Large intestine (tissue), 3 donors: ENCODE data around the gene XRCC1. TPM values are rescaled to one million over a fixed set of nuclear protein-coding genes. Genes with fewer than 3 reads are reported as not detected.
"Not testable (repeated sequence)": the region's sequence is repeated elsewhere in the genome, so short reads cannot be mapped to it uniquely, and the experiment has no call there.

Source experiments
- DNase-seq, 2 donors: peaks; one replicate each; pipeline versions ENCODE4 v3.0.0 to v3.0.0-alpha.2; 2013
- H3K27ac ChIP-seq: one replicate; pipeline ENCODE4 v1.5.1; 2013; ENCODE audit warnings: low read length
- H3K27me3 ChIP-seq: 2 replicates; pipeline ENCODE4 v1.6.1; 2013; ENCODE audit warnings: low read length; ENCODE audit not compliant: control insufficient read depth, insufficient read depth
- H3K36me3 ChIP-seq: 2 replicates; pipeline ENCODE4 v1.6.1; 2013; ENCODE audit warnings: low read length; ENCODE audit not compliant: control insufficient read depth, insufficient read depth
- H3K4me1 ChIP-seq: one replicate; pipeline ENCODE4 v1.6.1; 2013; ENCODE audit warnings: low read length; ENCODE audit not compliant: control insufficient read depth, insufficient read depth
- H3K4me3 ChIP-seq: one replicate; pipeline ENCODE4 v1.5.1; 2013; ENCODE audit warnings: low read length
- H3K9me3 ChIP-seq: one replicate; pipeline ENCODE4 v1.6.1; 2013; ENCODE audit warnings: mild to moderate bottlenecking, low read depth, low read length, moderate library complexity; ENCODE audit not compliant: control insufficient read depth
- WGBS: methylation state at CpG from one replicate; pipeline ENCODE4 v1.1.5; 2013; ENCODE audit warnings: low lambda C conversion rate; ENCODE audit not compliant: insufficient coverage; 5-methylcytosine and 5-hydroxymethylcytosine counted together
- polyA plus RNA-seq: library from polyadenylated mRNA; unstranded; fragments of 120-200 nt; gene quantifications from one replicate; pipeline ENCODE4 v1.2.1, GENCODE V29; 2013

The XRCC1 gene
- polyA plus RNA-seq, 1 donor, result 47.4 TPM

DNA sequence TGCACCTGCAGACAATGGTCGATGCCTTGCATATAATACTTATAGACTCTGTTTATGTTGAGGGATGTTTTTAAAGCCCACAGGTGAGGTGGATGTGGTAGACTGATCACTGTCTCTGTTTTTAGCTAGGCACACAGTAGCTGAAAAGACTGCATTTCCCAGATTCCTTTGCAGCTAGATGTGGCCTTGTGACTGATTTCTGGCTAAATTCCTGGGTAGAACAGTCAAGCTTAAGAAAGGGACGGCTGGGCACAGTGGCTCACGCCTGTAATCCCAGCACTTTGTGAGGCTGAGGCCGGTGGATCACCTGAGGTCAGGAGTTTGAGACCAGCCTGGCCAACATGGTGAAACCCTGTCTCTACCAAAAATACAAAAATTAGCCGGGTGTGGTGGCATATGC is 25.0 kb upstream of the XRCC1 start:
- not testable (repeated sequence) for H3K27me3 ChIP-seq, H3K27ac ChIP-seq, DNase-seq, H3K9me3 ChIP-seq, H3K4me3 ChIP-seq
- WGBS, result no CpG with 5 or more reads among the region's 5 CpGs
- H3K4me1 ChIP-seq, result peaks cover 11% of the 10 kb centered on the region
- peaks cover 19% of the 10 kb centered on the region for H3K36me3 ChIP-seq

DNA sequence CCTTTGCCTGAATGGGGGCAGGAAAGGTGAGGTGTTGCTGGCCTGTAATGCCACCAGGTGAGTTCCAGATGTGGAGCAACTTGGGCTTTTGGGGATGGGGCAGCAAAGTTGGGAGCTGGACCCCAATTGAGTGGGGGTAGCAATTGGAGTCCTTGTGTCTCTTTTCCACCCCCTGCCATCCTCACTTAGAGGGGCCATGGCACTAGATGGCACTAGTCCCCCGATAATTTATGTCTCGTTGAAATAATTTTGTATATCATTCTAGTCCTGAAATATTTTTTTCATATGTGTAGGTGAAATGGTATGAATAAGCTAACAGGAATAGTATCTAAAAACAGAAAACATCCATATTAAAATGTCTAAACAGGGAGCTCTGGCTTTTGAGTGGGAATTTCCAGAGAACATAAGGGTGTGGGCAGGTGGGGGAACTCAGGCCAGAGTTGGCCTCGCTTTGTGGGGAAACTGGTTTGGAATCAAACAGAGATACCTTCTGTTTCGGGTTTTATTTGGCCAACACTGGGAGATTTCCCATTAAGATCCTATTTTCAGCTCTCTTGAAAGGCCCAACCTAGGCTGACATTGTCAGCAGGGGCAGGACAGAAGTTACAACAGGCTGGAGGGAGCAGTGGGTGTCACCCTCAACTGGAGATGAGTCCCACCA is 24.4 kb upstream of the XRCC1 start:
- Histone ChIP-seq H3K27ac (no peak overlapping the region), H3K36me3 (peaks cover 19% of the 10 kb centered on the region), H3K27me3 (no peaks in the 10 kb centered on the region), H3K4me3 (no peak overlapping the region), H3K4me1 (peaks cover 11% of the 10 kb centered on the region), H3K9me3 (no peaks in the 10 kb centered on the region)
- no peak for DNase-seq
- WGBS, result 85% methylated on average over 2 of the region's 4 CpGs

DNA sequence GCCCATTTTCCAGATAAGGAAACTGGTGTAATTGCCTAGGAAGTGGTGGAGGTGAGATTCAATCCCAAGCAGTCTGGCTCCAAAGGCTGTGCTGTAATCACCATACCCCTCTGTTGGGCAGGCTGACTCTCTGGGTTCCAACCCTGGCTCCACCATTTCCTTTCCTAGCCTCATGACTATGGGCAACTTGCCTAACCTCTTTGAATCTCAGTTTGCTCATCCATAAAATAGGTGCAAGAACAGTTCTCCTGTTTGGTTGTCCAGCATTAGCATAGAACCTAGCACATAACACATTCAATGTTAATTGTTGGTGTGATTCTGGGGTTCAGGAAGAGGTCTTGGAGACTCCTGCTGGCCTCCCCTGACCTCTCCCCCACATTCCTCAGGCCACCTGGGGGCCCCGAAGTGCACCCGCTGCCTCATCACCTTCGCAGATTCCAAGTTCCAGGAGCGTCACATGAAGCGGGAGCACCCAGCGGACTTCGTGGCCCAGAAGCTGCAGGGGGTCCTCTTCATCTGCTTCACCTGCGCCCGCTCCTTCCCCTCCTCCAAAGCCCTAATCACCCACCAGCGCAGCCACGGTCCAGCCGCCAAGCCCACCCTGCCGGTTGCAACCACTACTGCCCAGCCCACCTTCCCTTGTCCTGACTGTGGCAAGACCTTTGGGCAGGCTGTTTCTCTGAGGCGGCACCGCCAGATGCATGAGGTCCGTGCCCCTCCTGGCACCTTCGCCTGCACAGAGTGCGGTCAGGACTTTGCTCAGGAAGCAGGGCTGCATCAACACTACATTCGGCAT is 23.3 kb upstream of the XRCC1 start:
- H3K4me1 ChIP-seq, result peaks cover 22% of the 10 kb centered on the region
- peaks cover 26% of the 10 kb centered on the region for H3K36me3 ChIP-seq
- no peak overlapping the region for H3K4me3 ChIP-seq
- no peaks in the 10 kb centered on the region for H3K9me3 ChIP-seq
- DNase-seq, result no peak
- no peaks in the 10 kb centered on the region for H3K27me3 ChIP-seq
- whole genome bisulfite sequencing, result no CpG with 5 or more reads among the region's 19 CpGs
- no peak overlapping the region for H3K27ac ChIP-seq

DNA sequence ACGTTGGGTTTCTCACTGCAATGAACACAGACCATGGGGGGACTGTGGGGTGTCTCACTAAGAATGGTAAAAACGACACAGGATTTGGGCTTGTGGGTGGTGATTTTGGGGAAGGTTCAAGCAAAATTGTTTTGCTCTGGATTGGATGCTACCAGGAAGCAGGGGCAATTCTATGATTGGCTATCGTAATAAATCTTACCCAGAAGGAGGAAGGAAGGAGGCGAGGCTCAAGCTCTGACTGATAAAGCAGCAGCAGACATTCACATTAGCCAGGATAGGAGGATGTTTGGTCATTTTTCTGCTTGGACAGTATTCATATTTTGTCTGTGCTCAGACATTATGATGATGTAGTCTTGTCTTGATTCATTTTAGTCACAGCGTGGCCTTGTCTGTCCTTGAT is 22.5 kb upstream of the XRCC1 start:
- 100% methylated on average over 1 of the region's 5 CpGs for WGBS
- peaks cover 2% of the 10 kb centered on the region for H3K9me3 ChIP-seq
- peaks cover 33% of the 10 kb centered on the region for H3K36me3 ChIP-seq
- no peak overlapping the region for H3K27ac ChIP-seq
- H3K27me3 ChIP-seq, result no peaks in the 10 kb centered on the region
- no peak overlapping the region for H3K4me3 ChIP-seq
- H3K4me1 ChIP-seq, result peaks cover 24% of the 10 kb centered on the region
- DNase-seq, result no peak

DNA sequence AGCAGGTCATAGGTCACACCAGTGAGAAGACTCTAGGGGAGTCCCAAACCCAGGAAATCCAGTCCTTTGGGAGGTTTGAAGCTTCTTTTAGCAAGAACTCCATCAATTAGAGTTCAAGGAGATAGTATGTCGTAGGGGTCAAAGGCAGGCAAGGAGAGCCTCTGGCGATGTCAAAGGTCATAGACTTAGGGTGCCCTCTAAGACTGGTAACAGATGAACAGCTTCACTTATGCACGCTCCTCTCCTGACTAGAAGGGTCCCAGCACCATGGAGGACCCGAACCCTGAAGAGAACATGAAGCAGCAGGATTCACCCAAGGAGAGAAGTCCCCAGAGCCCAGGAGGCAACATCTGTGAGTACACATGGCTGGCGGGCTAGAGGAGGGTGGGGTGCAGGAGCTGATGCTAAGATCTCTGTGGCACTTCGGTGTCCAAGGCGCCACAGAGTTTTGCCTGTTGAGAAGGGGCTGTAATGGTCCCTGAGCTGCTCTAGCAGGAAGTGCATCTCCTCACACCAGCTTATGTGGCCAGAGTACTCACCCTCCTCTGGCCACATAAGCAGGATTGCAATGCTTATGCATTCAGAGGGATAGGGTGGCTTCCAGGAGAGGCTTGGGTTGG is 21.6 kb upstream of the XRCC1 start:
- WGBS, result no CpG with 5 or more reads among the region's 7 CpGs
- DNase-seq, result no peak
- H3K36me3 ChIP-seq, result peaks cover 40% of the 10 kb centered on the region

DNA sequence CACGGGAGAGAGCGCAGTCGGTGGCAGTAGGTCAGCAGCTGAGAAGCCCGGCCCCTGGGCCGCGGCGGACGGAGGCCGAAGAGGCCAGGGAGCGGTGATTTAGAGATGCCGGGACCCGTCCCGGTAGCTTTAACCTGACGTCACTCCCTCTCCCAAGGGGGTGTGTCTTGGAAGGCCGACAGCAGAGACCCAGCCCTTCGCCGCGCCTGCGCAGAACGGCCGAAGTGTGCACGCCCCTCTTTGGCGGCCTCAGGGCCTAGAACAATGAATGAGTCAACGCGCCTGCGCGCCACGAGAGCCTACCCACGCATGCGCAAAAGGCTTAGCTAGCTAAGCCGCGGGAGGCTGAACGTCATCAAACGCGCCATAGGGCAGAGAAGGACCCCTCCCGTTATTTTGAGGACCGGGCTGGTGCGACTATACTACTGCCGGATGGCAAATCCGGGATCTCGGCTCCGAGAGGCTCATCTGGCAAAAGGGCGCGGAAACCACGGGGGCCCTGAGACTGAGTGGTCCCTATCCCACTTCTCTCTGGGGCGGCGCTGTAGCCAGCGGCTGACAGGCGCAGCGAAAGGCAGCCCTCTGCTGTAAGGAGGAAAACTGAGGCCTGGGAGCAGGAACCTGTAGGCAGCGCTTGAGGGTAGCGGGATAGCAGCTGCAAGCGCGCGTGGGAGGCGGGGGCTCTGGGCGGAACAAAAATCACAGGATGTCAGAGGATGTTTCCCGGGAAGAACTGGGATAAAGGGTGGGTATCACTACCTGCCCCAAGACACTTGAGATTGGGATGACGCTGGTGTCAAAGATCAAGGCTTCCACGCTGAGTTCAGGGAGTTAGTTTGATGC is 20.9 kb upstream of the XRCC1 start, which contains the start of the genes IRGQ and ZNF576:
Gene IRGQ (minus strand): TSS at position 136 of the 843 bp plus-strand sequence. CDS start 796 bp downstream, outside the sequence.
Gene ZNF576 (plus strand): TSS at position 597 of the 843 bp plus-strand sequence. CDS start 514 bp downstream, outside the sequence.
- peaks cover 4% of the 10 kb centered on the region for H3K9me3 ChIP-seq
- peaks cover 24% of the 10 kb centered on the region for H3K4me1 ChIP-seq
- peak within 1 kb of the TSS; percentile 91 for H3K27ac ChIP-seq
- H3K36me3 ChIP-seq, result peaks cover 37% of the 10 kb centered on the region
- WGBS, result no CpG with 5 or more reads among the region's 60 CpGs
- peak within 1 kb of the TSS; percentile 74 for H3K4me3 ChIP-seq
- no peaks in the 10 kb centered on the region for H3K27me3 ChIP-seq
- peak; percentile 100 for DNase-seq

More for the DNA sequence above, 21.6 kb upstream of the XRCC1 start:
- peak overlapping the region; percentile 89 for H3K27ac ChIP-seq
- peaks cover 4% of the 10 kb centered on the region for H3K9me3 ChIP-seq
- H3K27me3 ChIP-seq, result no peaks in the 10 kb centered on the region
- H3K4me1 ChIP-seq, result peaks cover 24% of the 10 kb centered on the region
- H3K4me3 ChIP-seq, result peak overlapping the region; percentile 67

DNA sequence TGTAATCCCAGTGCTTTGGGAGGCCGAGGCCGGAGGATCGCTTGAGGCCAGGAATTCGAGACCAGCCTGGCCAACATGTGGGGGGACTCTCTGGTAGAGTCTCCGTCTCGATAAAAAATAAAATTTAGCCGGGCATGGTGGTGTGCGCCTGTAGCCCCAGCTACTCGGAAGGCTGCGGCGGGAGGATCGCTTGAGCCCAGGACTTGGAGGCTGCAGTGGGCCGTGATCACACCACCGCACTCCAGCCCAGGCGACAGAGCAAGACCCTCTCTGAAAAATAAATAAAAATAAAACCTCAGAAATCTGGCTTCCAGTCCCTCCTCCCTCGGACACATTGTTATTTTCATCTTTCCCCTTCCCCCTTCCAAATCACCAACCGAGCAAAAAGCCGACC is 20.3 kb upstream of the XRCC1 start:
- H3K4me1 ChIP-seq, result peaks cover 24% of the 10 kb centered on the region
- H3K36me3 ChIP-seq, result peaks cover 37% of the 10 kb centered on the region
- peak overlapping the region; percentile 74 for H3K4me3 ChIP-seq
- DNase-seq, result no peak
- H3K9me3 ChIP-seq, result peaks cover 4% of the 10 kb centered on the region
- WGBS, result no CpG with 5 or more reads among the region's 18 CpGs
- H3K27me3 ChIP-seq, result no peaks in the 10 kb centered on the region
- peak overlapping the region; percentile 91 for H3K27ac ChIP-seq

DNA sequence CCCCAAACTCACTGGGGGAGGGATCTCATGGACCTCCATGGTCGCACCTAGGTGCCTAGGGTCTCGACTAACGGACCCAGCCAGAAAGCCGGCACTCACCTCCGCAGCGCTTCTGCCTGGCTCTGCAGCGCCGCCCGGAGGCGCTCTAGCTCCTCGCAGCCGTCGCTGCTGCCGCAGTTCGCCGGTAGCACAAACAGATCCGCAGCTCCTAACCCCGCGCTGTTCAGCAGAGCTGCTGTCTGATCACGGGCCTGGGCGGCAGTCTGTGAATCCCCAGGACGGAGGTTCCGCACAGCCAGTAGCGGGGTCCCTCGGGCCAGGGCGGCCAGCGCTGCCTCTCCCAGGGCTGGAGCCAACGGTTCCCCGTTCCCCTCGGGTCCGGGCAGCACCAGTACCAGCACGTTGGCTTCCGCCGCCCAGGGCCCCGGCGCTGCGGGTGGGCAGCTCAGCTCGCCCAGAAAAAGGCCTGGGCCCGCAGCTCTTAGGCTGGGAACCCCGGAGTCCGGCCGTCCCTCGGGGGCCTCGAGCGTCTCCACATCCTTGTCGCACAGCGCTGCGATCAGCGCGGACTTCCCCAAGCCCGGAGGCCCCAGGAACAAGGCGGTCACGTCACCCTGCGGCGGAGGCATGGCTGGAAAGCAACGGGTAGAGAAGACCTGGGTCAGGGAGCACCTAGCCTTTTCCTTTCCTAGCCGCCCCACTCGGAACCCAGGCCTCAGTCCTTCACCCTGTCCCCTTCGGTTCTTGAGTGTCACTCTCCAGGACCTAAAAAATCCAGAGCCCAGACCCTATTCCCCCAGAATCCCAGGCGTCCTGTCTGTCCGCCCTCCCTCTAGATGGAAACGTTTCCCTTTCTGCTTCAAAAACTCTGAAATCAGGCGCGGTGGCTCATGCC is 19.6 kb upstream of the XRCC1 start:
- peak overlapping the region; percentile 91 for H3K27ac ChIP-seq
- H3K27me3 ChIP-seq, result no peaks in the 10 kb centered on the region
- H3K4me3 ChIP-seq, result peak overlapping the region; percentile 74
- H3K4me1 ChIP-seq, result peaks cover 24% of the 10 kb centered on the region
- WGBS, result no CpG with 5 or more reads among the region's 64 CpGs
- peaks cover 4% of the 10 kb centered on the region for H3K9me3 ChIP-seq
- peaks cover 39% of the 10 kb centered on the region for H3K36me3 ChIP-seq
- DNase-seq, result peak; percentile 71 to 74

DNA sequence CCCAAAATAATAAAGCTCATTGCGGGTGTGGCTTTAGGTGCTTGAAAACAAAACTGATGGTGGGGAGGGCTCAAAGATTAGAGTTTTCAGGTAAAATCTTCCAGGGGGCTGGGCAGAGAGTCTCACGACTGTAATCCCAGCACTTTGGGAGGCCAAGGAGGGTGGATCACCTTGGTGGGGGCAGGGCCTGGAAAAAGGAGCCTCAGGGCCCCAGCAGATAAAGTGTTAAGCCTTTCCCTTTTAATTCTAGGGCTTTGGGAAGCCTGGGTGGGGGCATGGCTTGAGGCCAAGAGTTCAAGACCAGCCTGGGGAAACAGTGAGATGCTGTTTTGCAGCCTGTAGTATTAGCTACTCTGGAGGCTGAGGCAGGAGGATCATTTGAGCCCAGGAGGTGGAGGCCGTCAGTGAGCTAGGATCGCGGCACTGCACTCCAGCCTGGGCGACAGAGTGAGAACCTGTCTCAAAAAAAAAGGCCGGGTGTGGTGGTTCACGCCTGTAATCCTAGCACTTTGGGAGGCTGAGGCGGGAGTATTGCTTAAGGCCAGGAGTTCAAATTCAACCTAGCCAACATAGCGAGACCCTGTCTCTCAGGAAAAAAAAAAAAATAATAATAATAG is 18.9 kb upstream of the XRCC1 start:
- Histone ChIP-seq H3K27ac (no peak overlapping the region), H3K4me1 (peaks cover 24% of the 10 kb centered on the region), H3K36me3 (peaks cover 37% of the 10 kb centered on the region), H3K27me3 (no peaks in the 10 kb centered on the region), H3K4me3 (peak overlapping the region; percentile 74), H3K9me3 (peaks cover 4% of the 10 kb centered on the region)
- DNase-seq, result no peak
- no CpG with 5 or more reads among the region's 10 CpGs for WGBS
